Femur (tissue), 1 donor: ENCODE data around the gene PDHX.
A peak's percentile ranks its signal among the peaks of the same experiment; 100 is the strongest.
"Not testable (repeated sequence)": the region's sequence is repeated elsewhere in the genome, so short reads cannot be mapped to it uniquely, and the experiment has no call there.

Experiments used
- DNase-seq: peaks from one replicate; pipeline ENCODE4 v3.0.0-alpha.2; 2017

Gene PDHX

GRCh38 chr11:34916015-34916842, at the start of gene PDHX, which contains the start of gene APIP:
TSS of gene PDHX (plus strand) at chr11:34916618. CDS start at chr11:34916656, 38 bp downstream.
TSS of gene APIP (minus strand) at chr11:34916379. CDS start at chr11:34916284, 95 bp downstream.
- DNase-seq = peak; percentile 98

- no peak for DNase-seq
Measured at GRCh38 chr11:34869425-34869824, 47.0 kb upstream of the PDHX start.

GRCh38 chr11:34870548-34871196, 45.7 kb upstream of the PDHX start:
- no peak for DNase-seq

GRCh38 chr11:34874202-34874601, 42.2 kb upstream of the PDHX start:
- no peak for DNase-seq

GRCh38 chr11:34877375-34877975, 38.9 kb upstream of the PDHX start:
- no peak for DNase-seq

GRCh38 chr11:34881900-34882299, 34.5 kb upstream of the PDHX start:
- no peak for DNase-seq

- no peak for DNase-seq
Measured at GRCh38 chr11:34886609-34887008, 29.8 kb upstream of the PDHX start.

- no peak for DNase-seq
Measured at GRCh38 chr11:34887260-34887659, 29.2 kb upstream of the PDHX start.

GRCh38 chr11:34890089-34890488, 26.3 kb upstream of the PDHX start:
- DNase-seq = no peak

GRCh38 chr11:34890812-34891211, 25.6 kb upstream of the PDHX start:
- DNase-seq = no peak

GRCh38 chr11:34891611-34892010, 24.8 kb upstream of the PDHX start:
- DNase-seq = no peak

- no peak for DNase-seq
Measured at GRCh38 chr11:34893416-34893815, 23.0 kb upstream of the PDHX start.

GRCh38 chr11:34896191-34896590, 20.2 kb upstream of the PDHX start:
- not testable (repeated sequence) for DNase-seq

- DNase-seq = no peak
Measured at GRCh38 chr11:34897171-34897870, 19.1 kb upstream of the PDHX start.

GRCh38 chr11:34898474-34898873, 17.9 kb upstream of the PDHX start:
- DNase-seq = no peak

- no peak for DNase-seq
Measured at GRCh38 chr11:34899633-34900016, 16.8 kb upstream of the PDHX start.

- DNase-seq = no peak
Measured at GRCh38 chr11:34904421-34904955, 11.9 kb upstream of the PDHX start.

- DNase-seq = no peak
Measured at GRCh38 chr11:34905666-34906065, 10.8 kb upstream of the PDHX start.

- DNase-seq = no peak
Measured at GRCh38 chr11:34907934-34908593, 8.4 kb upstream of the PDHX start.

- no peak for DNase-seq
Measured at GRCh38 chr11:34909415-34909814, 7.0 kb upstream of the PDHX start.

- DNase-seq = no peak
Measured at GRCh38 chr11:34909955-34910354, 6.5 kb upstream of the PDHX start.

GRCh38 chr11:34910817-34911216, 5.6 kb upstream of the PDHX start:
- no peak for DNase-seq
